Pancreas (tissue), 10 donors: Measurements from ENCODE around the gene DENND1B. TPM values are rescaled to one million over a fixed set of nuclear protein-coding genes. Genes with fewer than 3 reads are reported as not detected.
"Not testable (repeated sequence)": the region's sequence is repeated elsewhere in the genome, so short reads cannot be mapped to it uniquely, and the experiment has no call there.

ENCODE experiments used
- ATAC-seq, 4 donors: fragments of 200-7000 bp; cut with Tn5 transposase; one replicate each; pipeline versions ENCODE4 v1.8.0 to v1.9.1; 2020; ENCODE audit warnings: mild to moderate bottlenecking in 4 of 4, moderate library complexity in 4 of 4
- DNase-seq, 6 donors: peaks; one replicate each; pipeline ENCODE4 v3.0.0-alpha.2; 2020
- FAIRE-seq: peaks from 2 replicates; lab custom pipeline; 2012; peaks lifted over from hg19 to GRCh38; lab: Jason Lieb, UNC
- H3K27ac ChIP-seq, 4 donors: fragments of 200-600 bp; sonication (generic); 1 replicate in 3 of 4; 2 replicates in 1 of 4; pipeline versions ENCODE4 v1.5.0 to v1.8.0; 2020
- H3K27me3 ChIP-seq, 4 donors: fragments of 200-600 bp; one replicate each; pipeline ENCODE4 v1.8.0; 2021
- H3K36me3 ChIP-seq, 3 donors: fragments of 200-600 bp; sonication (generic) in 1 of 3; one replicate each; pipeline versions ENCODE4 v1.5.0 to v1.8.0; 2020 to 2021
- H3K4me1 ChIP-seq, 3 donors: fragments of 200-600 bp; one replicate each; pipeline ENCODE4 v1.8.0; 2021
- H3K4me3 ChIP-seq, 4 donors: fragments of 200-600 bp; sonication (generic) in 2 of 4; one replicate each; pipeline versions ENCODE4 v1.5.0 to v1.8.0; 2020 to 2021
- H3K9me3 ChIP-seq, 4 donors: fragments of 200-600 bp; one replicate each; pipeline ENCODE4 v1.8.0; 2021
- CTCF ChIP-seq, 4 donors: fragments of 200-600 bp; sonication (generic) in 3 of 4; IDR thresholded peaks; one replicate each; pipeline versions ENCODE4 v1.5.0 to v1.8.0; 2021; ENCODE audit warnings: antibody characterized with exemption in 4 of 4
- WGBS, 2 donors: extraction: QIAGEN DNeasy Blood & Tissue Kit; methylation state at CpG; one replicate each; pipeline ENCODE4 v1.1.7; 2013; 5-methylcytosine and 5-hydroxymethylcytosine counted together
- intact Hi-C, 3 donors: fragments of 100-400 bp; cut with DNase I; formaldehyde crosslinking; loops; one replicate each; pipeline versions ENCODE4 v1.11.1 to v1.14.2; 2022
- polyA plus RNA-seq, 2 donors: library from polyadenylated mRNA; stranded (reverse); fragments of 200-250 nt; gene quantifications; one replicate each; pipeline ENCODE4 v1.2.3, GENCODE V29; 2013
- total RNA-seq, 6 donors: library from RNA; stranded (reverse); fragmentation: NEBNext Ultra II Directional in 4 of 6; extraction: Animal tissue kit (Norgen Biotek cat#: 25700) in 4 of 6; gene quantifications; one replicate each; pipeline versions ENCODE4 v1.2.1 to v1.2.4, GENCODE V29; 2021 to 2023
- donor health status: healthy with polysubstance abuse.
- donor health status: DM: no; HTN: no; CAD: no; lungs with moderate emphysema.
- donor health status: DM: no; HTN: no; CAD: no.
- donor health status: control.
- donor health status: control.
- donor health status: Bipolar disorder and iron deficiency.
- donor health status: DM: yes; HTN: yes; CAD: no.
- donor health status: DM: no; HTN: no; CAD: no.
- donor health status: DM: no; HTN: no; CAD: no.
- donor health status: DM: yes; HTN: yes; CAD: no.

The DENND1B gene
- total and polyA plus RNA-seq, 8 donors = 3.1 to 16.8 (median 11.1) TPM

- FAIRE-seq = no peak
- 85 to 86% methylated on average over 10 of the region's 10 CpGs for WGBS, 2 donors
- DNase-seq = peak in 1 of 6 donors; percentile 14
- no peaks in the 10 kb centered on the region for H3K4me1 ChIP-seq
- no peak for TF ChIP-seq CTCF (IDR thresholded peaks at IDR 0.05)
- intact Hi-C loops = no loop called here
- H3K36me3 ChIP-seq = no peaks in the 10 kb centered on the region
- no peak overlapping the region for H3K4me3 ChIP-seq
- H3K27me3 ChIP-seq = no peaks in the 10 kb centered on the region
- no peak for ATAC-seq
- no peaks in the 10 kb centered on the region for H3K9me3 ChIP-seq
- no peak overlapping the region for H3K27ac ChIP-seq
These were observed 278.6 kb downstream of the DENND1B start for GRCh38 chr1:197496722-197497121.

GRCh38 chr1:197491505-197491904, 283.8 kb downstream of the DENND1B start:
- FAIRE-seq, intact Hi-C loops, H3K4me1 ChIP-seq, H3K27me3 ChIP-seq, ATAC-seq, H3K36me3 ChIP-seq, H3K27ac ChIP-seq, H3K9me3 ChIP-seq, H3K4me3 ChIP-seq, DNase-seq: not testable (repeated sequence)
- 81 to 96% methylated on average over 1 of the region's 1 CpG for WGBS, 2 donors

GRCh38 chr1:197486946-197487345, 288.3 kb downstream of the DENND1B start:
- WGBS, 2 donors = 76 to 78% methylated on average over 2 of the region's 2 CpGs
- no peaks in the 10 kb centered on the region for H3K27me3 ChIP-seq
- FAIRE-seq = no peak

GRCh38 chr1:197485790-197486189, 289.5 kb downstream of the DENND1B start:
- no peak for TF ChIP-seq CTCF (IDR thresholded peaks at IDR 0.05)
- peaks cover 0 to 4% (median 3%) of the 10 kb centered on the region in 3 donors for H3K4me1 ChIP-seq
- H3K9me3 ChIP-seq = no peaks in the 10 kb centered on the region
- WGBS, 2 donors = 7 to 10% methylated on average over 3 of the region's 3 CpGs
- H3K4me3 ChIP-seq = no peak overlapping the region
- intact Hi-C loops = no loop called here
- DNase-seq (no peak), ATAC-seq (peak; percentile 56 to 86 (median 72)), FAIRE-seq (no peak)
- no peaks in the 10 kb centered on the region for H3K27me3 ChIP-seq
- H3K36me3 ChIP-seq = no peaks in the 10 kb centered on the region
- H3K27ac ChIP-seq = no peak overlapping the region

More at GRCh38 chr1:197486946-197487345, 288.3 kb downstream of the DENND1B start:
- intact Hi-C loops = no loop called here
- DNase-seq (peak in 2 of 6 donors; percentile 23 to 25), ATAC-seq (peak; percentile 24 to 60 (median 54))
- Histone ChIP-seq H3K36me3 (no peaks in the 10 kb centered on the region), H3K9me3 (no peaks in the 10 kb centered on the region), H3K27ac (no peak overlapping the region), H3K4me3 (no peak overlapping the region), H3K4me1 (peaks cover 0 to 4% (median 3%) of the 10 kb centered on the region in 3 donors)
- no peak for TF ChIP-seq CTCF (IDR thresholded peaks at IDR 0.05)

GRCh38 chr1:197481101-197481500, 294.2 kb downstream of the DENND1B start:
- peaks cover 0 to 4% (median 3%) of the 10 kb centered on the region in 3 donors for H3K4me1 ChIP-seq
- intact Hi-C loops = no loop called here
- no peak overlapping the region for H3K27ac ChIP-seq
- DNase-seq = no peak
- no peak for ATAC-seq
- no peak for TF ChIP-seq CTCF (IDR thresholded peaks at IDR 0.05)
- no peak overlapping the region for H3K4me3 ChIP-seq
- WGBS, 2 donors = 62 to 70% methylated on average over 4 of the region's 4 CpGs
- H3K9me3 ChIP-seq = no peaks in the 10 kb centered on the region
- H3K27me3 ChIP-seq = no peaks in the 10 kb centered on the region
- H3K36me3 ChIP-seq = no peaks in the 10 kb centered on the region
- FAIRE-seq = no peak
